Bronchial epithelial cell (primary cell): ENCODE results near the gene CPSF3. TPM values are rescaled to one million over a fixed set of nuclear protein-coding genes. Genes with fewer than 3 reads are reported as not detected.

Experiments
- DNase-seq: peaks from one replicate; pipeline ENCODE4 v3.0.0-alpha.2; 2010; ENCODE audit warnings: low read depth
- FAIRE-seq: peaks from 2 replicates; lab custom pipeline; 2011; peaks lifted over from hg19 to GRCh38; lab: Jason Lieb, UNC
- H3K27me3 ChIP-seq: 2 replicates; pipeline ENCODE4 v1.5.1; 2011; ENCODE audit warnings: low read length; ENCODE audit not compliant: control insufficient read depth, insufficient read depth
- H3K36me3 ChIP-seq: 2 replicates; pipeline ENCODE4 v1.5.1; 2011; ENCODE audit warnings: low read length; ENCODE audit not compliant: control insufficient read depth, insufficient read depth
- H3K4me3 ChIP-seq: 2 replicates; pipeline ENCODE4 v1.5.1; 2011; ENCODE audit warnings: mild to moderate bottlenecking, low read depth, low read length, control low read depth
- CTCF ChIP-seq: IDR thresholded peaks from 2 replicates; pipeline ENCODE4 v1.5.1; 2011; ENCODE audit warnings: mild to moderate bottlenecking, moderate library complexity, low read length, control low read depth, inconsistent platforms; ENCODE audit not compliant: insufficient read depth, severe bottlenecking
- total RNA-seq: library from RNA; depleted of rRNA; stranded (reverse); fragments of >200 nt; gene quantifications from 2 replicates; pipeline ENCODE4 v1.2.1, GENCODE V29; 2014

Gene CPSF3
- total RNA-seq, 1 donor from 2014 or later, result 50.8 TPM

- Histone ChIP-seq H3K4me3 (no peak overlapping the region), H3K36me3 (peaks cover 7% of the 10 kb centered on the region), H3K27me3 (no peaks in the 10 kb centered on the region)
- DNase-seq (no peak), FAIRE-seq (no peak)
- no peak for TF ChIP-seq CTCF
Observed at GRCh38 chr2:9467687-9468086, 44.2 kb downstream of the CPSF3 start.

- peaks cover 8% of the 10 kb centered on the region for H3K36me3 ChIP-seq
- FAIRE-seq (no peak), DNase-seq (no peak)
- H3K27me3 ChIP-seq, result no peaks in the 10 kb centered on the region
- H3K4me3 ChIP-seq, result no peak overlapping the region
- no peak for TF ChIP-seq CTCF
Observed at GRCh38 chr2:9471206-9471605, 47.8 kb downstream of the CPSF3 start.

- TF ChIP-seq CTCF, result no peak
- FAIRE-seq (no peak), DNase-seq (no peak)
- no peak overlapping the region for H3K4me3 ChIP-seq
- no peaks in the 10 kb centered on the region for H3K27me3 ChIP-seq
- H3K36me3 ChIP-seq, result peaks cover 8% of the 10 kb centered on the region
Observed at GRCh38 chr2:9472511-9472910, 49.1 kb downstream of the CPSF3 start.

- no peak for FAIRE-seq
- peak overlapping the region; percentile 80 for H3K4me3 ChIP-seq
- DNase-seq, result peak; percentile 56
- TF ChIP-seq CTCF, result peak; percentile 61
- H3K36me3 ChIP-seq, result peaks cover 5% of the 10 kb centered on the region
- H3K27me3 ChIP-seq, result no peaks in the 10 kb centered on the region
Observed at GRCh38 chr2:9473308-9473984, 50.0 kb downstream of the CPSF3 start.

- FAIRE-seq, result no peak
- no peaks in the 10 kb centered on the region for H3K27me3 ChIP-seq
- peak overlapping the region; percentile 80 for H3K4me3 ChIP-seq
- H3K36me3 ChIP-seq, result peaks cover 5% of the 10 kb centered on the region
- TF ChIP-seq CTCF, result no peak
- DNase-seq, result no peak
Observed at GRCh38 chr2:9473985-9474360, 50.5 kb downstream of the CPSF3 start.

GRCh38 chr2:9474361-9475057 is 51.1 kb downstream of the CPSF3 start, which contains the start of gene IAH1:
Gene IAH1, plus strand, starts transcription at chr2:9474551. Its CDS starts 16 bp downstream, at chr2:9474567.
- no peak for FAIRE-seq
- Histone ChIP-seq H3K27me3 (no peaks in the 10 kb centered on the region), H3K36me3 (peaks cover 3% of the 10 kb centered on the region), H3K4me3 (peak within 1 kb of the TSS; percentile 80)
- DNase-seq, result peak; percentile 21
- TF ChIP-seq CTCF, result no peak
